C4-2B (cell line): ENCODE data around the gene C15orf39.

Experiments used
- ZFX ChIP-seq: fragments of 450-650 bp; IDR thresholded peaks from 2 replicates; pipeline ENCODE4 v1.6.1; 2017
- TF ChIP-seq, protein P1 (sequence below): fragments of 450-650 bp; conservative IDR thresholded peaks from 2 replicates; pipeline ENCODE4 v1.5.1; 2017; ENCODE audit warnings: mild to moderate bottlenecking

DNA sequence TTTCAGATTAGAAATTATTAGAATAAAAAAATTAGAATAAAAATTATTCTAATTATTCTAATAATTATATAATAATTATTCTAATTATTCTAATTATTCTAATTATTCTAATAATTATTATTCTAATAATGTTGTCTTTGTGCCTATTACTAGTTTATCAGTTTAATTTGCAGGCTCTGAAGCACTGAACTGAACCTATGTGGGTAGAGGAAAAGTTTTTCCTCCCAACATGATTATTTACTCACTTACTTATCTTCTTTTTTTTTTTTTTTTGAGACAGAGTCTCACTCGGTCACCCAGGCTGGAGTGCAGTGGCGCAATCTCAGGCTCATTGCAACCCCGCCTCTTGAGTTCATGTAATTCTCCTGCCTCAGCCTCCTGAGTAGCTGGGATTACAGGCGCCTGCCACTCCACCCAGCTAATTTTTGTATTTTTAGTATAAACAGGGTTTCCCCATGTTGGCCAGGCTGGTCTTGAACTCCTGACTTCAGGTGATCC lies 39.7 kb upstream of the C15orf39 start:
- TF ChIP-seq, protein P1, sequence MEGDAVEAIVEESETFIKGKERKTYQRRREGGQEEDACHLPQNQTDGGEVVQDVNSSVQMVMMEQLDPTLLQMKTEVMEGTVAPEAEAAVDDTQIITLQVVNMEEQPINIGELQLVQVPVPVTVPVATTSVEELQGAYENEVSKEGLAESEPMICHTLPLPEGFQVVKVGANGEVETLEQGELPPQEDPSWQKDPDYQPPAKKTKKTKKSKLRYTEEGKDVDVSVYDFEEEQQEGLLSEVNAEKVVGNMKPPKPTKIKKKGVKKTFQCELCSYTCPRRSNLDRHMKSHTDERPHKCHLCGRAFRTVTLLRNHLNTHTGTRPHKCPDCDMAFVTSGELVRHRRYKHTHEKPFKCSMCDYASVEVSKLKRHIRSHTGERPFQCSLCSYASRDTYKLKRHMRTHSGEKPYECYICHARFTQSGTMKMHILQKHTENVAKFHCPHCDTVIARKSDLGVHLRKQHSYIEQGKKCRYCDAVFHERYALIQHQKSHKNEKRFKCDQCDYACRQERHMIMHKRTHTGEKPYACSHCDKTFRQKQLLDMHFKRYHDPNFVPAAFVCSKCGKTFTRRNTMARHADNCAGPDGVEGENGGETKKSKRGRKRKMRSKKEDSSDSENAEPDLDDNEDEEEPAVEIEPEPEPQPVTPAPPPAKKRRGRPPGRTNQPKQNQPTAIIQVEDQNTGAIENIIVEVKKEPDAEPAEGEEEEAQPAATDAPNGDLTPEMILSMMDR, result no peak
- no peak for TF ChIP-seq ZFX
